ENCODE measurements around the gene ZRSR2. TPM values are rescaled to one million over a fixed set of nuclear protein-coding genes. Genes with fewer than 3 reads are reported as not detected.
"Not testable (repeated sequence)": the region's sequence is repeated elsewhere in the genome, so short reads cannot be mapped to it uniquely, and the experiment has no call there.

ZRSR2 gene
- total and polyA plus RNA-seq, 4 donors: 13.4 to 98.8 (median 28.8) TPM

DNA sequence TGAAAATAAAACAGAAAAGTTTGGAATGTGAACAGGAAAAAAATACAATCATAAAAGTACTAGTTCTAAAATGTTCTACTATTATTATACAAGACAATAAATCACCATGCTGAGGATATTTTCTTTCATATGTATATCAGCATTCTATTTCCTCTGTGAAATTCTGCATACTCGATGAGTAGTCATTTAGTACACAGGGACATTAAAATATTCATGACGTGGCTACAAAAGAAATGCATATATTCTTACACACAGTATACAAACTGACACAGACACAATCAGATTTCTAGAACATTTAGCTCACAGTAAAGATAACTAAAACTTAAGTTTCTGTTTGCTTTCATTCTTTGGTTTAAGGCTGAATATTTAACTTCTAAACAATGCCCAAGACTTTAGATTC lies 41.1 kb downstream of the ZRSR2 start:
- H3K4me3 ChIP-seq (ENCODE audit: low read length in 2 of 2); intact Hi-C loops (cut with DNase I); H3K27me3 ChIP-seq (ENCODE audit: control insufficient read depth in 1 of 2, insufficient read depth in 2 of 2, low read length in 1 of 2); ATAC-seq (ENCODE audit: low FRiP score); H3K36me3 ChIP-seq (ENCODE audit: control insufficient read depth in 1 of 2, insufficient read depth in 2 of 2, low read length in 1 of 2); H3K9me3 ChIP-seq (ENCODE audit: control insufficient read depth, low read length); DNase-seq; H3K27ac ChIP-seq (ENCODE audit: low read depth in 1 of 2, low read length in 2 of 2); H3K4me1 ChIP-seq (ENCODE audit: control insufficient read depth in 1 of 2, insufficient read depth in 2 of 2, low read length in 2 of 2): not testable (repeated sequence)
- no CpG with 5 or more reads among the region's 2 CpGs for WGBS, 2 donors

DNA sequence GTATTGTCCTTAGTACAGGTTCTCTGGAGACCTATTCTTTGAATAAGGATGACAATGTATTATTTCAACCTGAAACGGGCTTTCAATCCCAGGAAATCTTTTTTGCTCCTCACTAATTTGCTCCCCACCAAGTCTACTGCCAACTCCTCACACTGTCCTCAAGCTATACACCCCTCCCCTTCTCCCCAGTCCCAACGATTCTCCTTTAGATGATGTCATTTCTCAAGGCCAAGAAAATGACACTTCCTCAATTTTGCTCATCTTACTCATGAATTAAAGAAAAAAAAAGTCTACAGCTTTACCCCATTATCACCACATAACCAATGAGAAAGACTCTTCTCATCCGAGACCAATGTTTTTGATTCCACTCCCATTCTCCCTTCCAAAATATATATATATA lies 43.8 kb downstream of the ZRSR2 start:
- WGBS, 2 donors: 76 to 78% methylated on average over 3 of the region's 3 CpGs
- DNase-seq (no peak), ATAC-seq (ENCODE audit: low FRiP score) (no peak)
- Histone ChIP-seq H3K27me3 (ENCODE audit: control insufficient read depth in 1 of 2, insufficient read depth in 2 of 2, low read length in 1 of 2) (no peaks in the 10 kb centered on the region), H3K36me3 (ENCODE audit: control insufficient read depth in 1 of 2, insufficient read depth in 2 of 2, low read length in 1 of 2) (no peaks in the 10 kb centered on the region), H3K4me3 (ENCODE audit: low read length in 2 of 2) (no peak overlapping the region), H3K4me1 (ENCODE audit: control insufficient read depth in 1 of 2, insufficient read depth in 2 of 2, low read length in 2 of 2) (no peaks in the 10 kb centered on the region), H3K9me3 (ENCODE audit: control insufficient read depth, low read length) (no peaks in the 10 kb centered on the region), H3K27ac (ENCODE audit: low read depth in 1 of 2, low read length in 2 of 2) (no peak overlapping the region)
- intact Hi-C loops (cut with DNase I): no loop called here

DNA sequence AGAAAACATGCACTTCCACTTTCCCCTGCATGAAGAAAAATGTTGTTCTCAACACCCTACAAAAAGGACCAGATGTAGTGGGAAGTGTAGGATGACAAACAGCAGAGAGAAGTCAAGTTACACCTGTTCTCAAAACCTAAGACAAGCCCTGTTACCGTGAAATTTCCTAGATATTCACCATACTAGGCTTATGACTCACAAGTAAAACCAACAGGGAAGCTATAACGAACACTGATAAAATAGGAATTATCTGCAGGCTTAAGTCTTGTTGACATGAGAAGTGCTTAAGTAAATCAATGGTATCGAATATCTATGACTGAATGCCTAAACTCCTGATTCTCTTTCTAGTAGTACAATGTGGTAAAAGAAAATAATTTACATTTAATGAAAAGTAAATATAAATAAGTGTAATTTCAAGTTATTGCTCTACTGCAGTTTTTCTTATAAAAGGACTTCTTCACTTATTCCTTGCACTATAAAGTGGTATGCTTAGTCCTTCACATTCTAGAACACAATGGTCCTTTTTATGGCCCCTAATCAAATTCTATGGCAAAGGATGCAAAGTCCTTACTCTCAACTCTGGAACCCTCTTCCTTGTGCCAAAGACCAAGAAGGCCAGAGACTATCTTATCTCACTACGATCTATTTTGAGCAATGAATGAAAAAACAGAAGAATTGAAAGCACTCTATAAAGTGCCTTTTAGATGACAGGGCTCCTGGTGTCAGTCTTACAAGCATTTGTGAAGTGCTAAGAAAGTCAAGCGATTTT lies 44.7 kb downstream of the ZRSR2 start:
- Histone ChIP-seq H3K27me3 (ENCODE audit: control insufficient read depth in 1 of 2, insufficient read depth in 2 of 2, low read length in 1 of 2) (no peaks in the 10 kb centered on the region), H3K36me3 (ENCODE audit: control insufficient read depth in 1 of 2, insufficient read depth in 2 of 2, low read length in 1 of 2) (no peaks in the 10 kb centered on the region), H3K9me3 (ENCODE audit: control insufficient read depth, low read length) (no peaks in the 10 kb centered on the region), H3K27ac (ENCODE audit: low read depth in 1 of 2, low read length in 2 of 2) (no peak overlapping the region), H3K4me3 (ENCODE audit: low read length in 2 of 2) (no peak overlapping the region), H3K4me1 (ENCODE audit: control insufficient read depth in 1 of 2, insufficient read depth in 2 of 2, low read length in 2 of 2) (no peaks in the 10 kb centered on the region)
- WGBS, 2 donors: 35 to 64% methylated on average over 5 of the region's 5 CpGs
- DNase-seq (no peak), ATAC-seq (ENCODE audit: low FRiP score) (no peak)
- intact Hi-C loops (cut with DNase I): no loop called here

DNA sequence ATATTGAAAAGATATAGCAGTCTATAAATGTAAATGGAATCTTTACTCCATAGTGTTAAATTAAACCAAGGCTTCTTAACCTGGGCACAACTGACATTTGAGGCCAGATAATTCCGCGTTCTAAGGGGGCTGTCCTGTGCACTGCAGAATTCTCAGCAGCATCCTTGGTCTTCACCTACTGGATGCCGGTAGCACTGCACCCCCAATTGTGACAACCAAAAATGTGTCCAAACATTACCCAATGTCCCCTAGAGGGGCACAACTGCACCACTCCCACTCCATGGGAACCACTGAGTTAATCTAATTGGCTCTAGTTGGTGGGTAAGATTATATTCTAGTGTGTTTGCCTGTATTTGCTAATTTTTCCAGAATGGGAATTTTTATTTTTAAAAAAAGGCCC lies 47.7 kb downstream of the ZRSR2 start:
- intact Hi-C loops (cut with DNase I): no loop called here
- 93 to 95% methylated on average over 3 of the region's 3 CpGs for WGBS, 2 donors
- H3K4me3 ChIP-seq (ENCODE audit: low read length in 2 of 2): no peak overlapping the region
- no peaks in the 10 kb centered on the region for H3K27me3 ChIP-seq (ENCODE audit: control insufficient read depth in 1 of 2, insufficient read depth in 2 of 2, low read length in 1 of 2)
- H3K27ac ChIP-seq (ENCODE audit: low read depth in 1 of 2, low read length in 2 of 2): no peak overlapping the region
- ATAC-seq (ENCODE audit: low FRiP score): no peak
- H3K9me3 ChIP-seq (ENCODE audit: control insufficient read depth, low read length): no peaks in the 10 kb centered on the region
- DNase-seq: no peak
- H3K4me1 ChIP-seq (ENCODE audit: control insufficient read depth in 1 of 2, insufficient read depth in 2 of 2, low read length in 2 of 2): no peaks in the 10 kb centered on the region
- no peaks in the 10 kb centered on the region for H3K36me3 ChIP-seq (ENCODE audit: control insufficient read depth in 1 of 2, insufficient read depth in 2 of 2, low read length in 1 of 2)

DNA sequence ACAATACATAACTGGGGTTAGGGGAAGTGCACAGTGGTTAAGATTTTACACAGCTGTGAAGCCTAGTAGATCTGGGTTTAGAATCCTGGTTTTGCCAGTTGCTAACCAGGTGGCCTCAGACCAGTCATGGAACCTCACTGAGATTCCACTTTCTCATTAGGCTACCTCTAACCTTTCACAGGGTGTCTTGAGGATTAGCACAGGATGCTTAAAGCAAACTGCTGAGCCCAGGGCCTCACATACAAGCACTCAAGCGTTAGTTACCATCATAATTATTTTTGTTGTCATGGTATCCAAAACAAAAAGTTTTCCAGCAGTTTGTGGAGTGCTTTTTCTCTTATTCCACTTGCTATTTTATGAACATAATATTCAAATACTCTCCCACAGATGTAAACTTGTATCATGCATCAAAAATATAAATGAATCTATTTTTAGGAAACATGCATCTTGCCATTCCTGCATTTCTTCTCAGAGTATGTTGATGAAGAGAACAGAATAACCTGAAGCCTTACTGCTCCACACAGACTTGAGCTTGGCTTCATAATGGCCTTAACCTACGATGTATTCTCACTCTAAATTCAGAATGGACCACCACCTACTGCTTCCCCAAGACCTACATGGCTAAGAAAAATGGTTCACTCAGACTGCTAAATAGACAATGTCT lies 51.7 kb downstream of the ZRSR2 start:
- WGBS, 2 donors: 72 to 78% methylated on average over 2 of the region's 2 CpGs
- no peak for DNase-seq
- intact Hi-C loops (cut with DNase I): no loop called here

DNA sequence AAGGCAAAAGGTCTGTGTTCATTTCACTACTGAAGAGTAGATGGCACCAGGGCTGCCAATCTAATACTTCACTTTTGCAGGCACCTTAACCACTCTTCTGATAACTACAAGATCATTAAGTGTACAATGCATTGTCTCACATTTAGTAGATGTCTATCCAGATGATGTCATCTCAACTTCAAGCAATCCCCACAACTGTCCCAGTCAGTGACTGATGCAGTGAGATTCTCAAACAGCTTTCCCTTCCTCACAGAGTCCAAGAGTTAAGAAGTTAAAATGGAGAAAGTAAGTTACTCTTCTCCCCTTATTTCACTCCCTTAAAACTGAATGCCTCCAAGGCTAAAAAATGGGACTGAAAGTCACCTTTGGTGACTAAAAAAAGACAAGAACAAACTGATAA lies 53.7 kb downstream of the ZRSR2 start:
- Histone ChIP-seq H3K4me3 (ENCODE audit: low read length in 2 of 2) (no peak overlapping the region), H3K36me3 (ENCODE audit: control insufficient read depth in 1 of 2, insufficient read depth in 2 of 2, low read length in 1 of 2) (peaks cover 0 to 2% of the 10 kb centered on the region in 2 donors), H3K27ac (ENCODE audit: low read depth in 1 of 2, low read length in 2 of 2) (no peak overlapping the region), H3K4me1 (ENCODE audit: control insufficient read depth in 1 of 2, insufficient read depth in 2 of 2, low read length in 2 of 2) (no peaks in the 10 kb centered on the region), H3K27me3 (ENCODE audit: control insufficient read depth in 1 of 2, insufficient read depth in 2 of 2, low read length in 1 of 2) (no peaks in the 10 kb centered on the region), H3K9me3 (ENCODE audit: control insufficient read depth, low read length) (no peaks in the 10 kb centered on the region)
- ATAC-seq (ENCODE audit: low FRiP score) (no peak), DNase-seq (no peak)
- intact Hi-C loops (cut with DNase I): no loop called here

More for the DNA sequence above, 51.7 kb downstream of the ZRSR2 start:
- H3K9me3 ChIP-seq (ENCODE audit: control insufficient read depth, low read length): no peaks in the 10 kb centered on the region
- H3K27ac ChIP-seq (ENCODE audit: low read depth in 1 of 2, low read length in 2 of 2): no peak overlapping the region
- ATAC-seq (ENCODE audit: low FRiP score): no peak
- H3K36me3 ChIP-seq (ENCODE audit: control insufficient read depth in 1 of 2, insufficient read depth in 2 of 2, low read length in 1 of 2): peaks cover 0 to 2% of the 10 kb centered on the region in 2 donors
- no peaks in the 10 kb centered on the region for H3K27me3 ChIP-seq (ENCODE audit: control insufficient read depth in 1 of 2, insufficient read depth in 2 of 2, low read length in 1 of 2)
- no peaks in the 10 kb centered on the region for H3K4me1 ChIP-seq (ENCODE audit: control insufficient read depth in 1 of 2, insufficient read depth in 2 of 2, low read length in 2 of 2)
- H3K4me3 ChIP-seq (ENCODE audit: low read length in 2 of 2): no peak overlapping the region

DNA sequence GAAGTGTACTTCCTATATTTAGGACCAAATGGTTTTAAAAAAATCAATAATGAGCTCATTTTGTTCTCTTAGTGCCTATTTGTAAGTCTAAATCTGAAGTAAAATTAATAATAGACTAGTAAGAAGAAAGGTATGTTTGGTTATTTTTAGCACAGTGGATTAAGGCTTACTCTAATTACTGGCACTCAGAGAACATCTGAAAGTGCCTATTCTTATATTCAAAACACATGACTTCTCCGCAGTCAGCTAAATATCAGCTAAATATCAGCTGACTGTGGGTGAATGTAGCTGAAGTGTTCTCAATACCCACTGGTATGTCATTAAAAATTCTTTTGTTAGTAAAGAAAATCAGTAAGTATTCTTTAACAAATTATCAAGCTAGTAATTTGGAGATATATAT lies 58.3 kb downstream of the ZRSR2 start:
- H3K9me3 ChIP-seq (ENCODE audit: control insufficient read depth, low read length): no peaks in the 10 kb centered on the region
- ATAC-seq (ENCODE audit: low FRiP score): no peak
- H3K36me3 ChIP-seq (ENCODE audit: control insufficient read depth in 1 of 2, insufficient read depth in 2 of 2, low read length in 1 of 2): peaks cover 0 to 2% of the 10 kb centered on the region in 2 donors
- H3K27me3 ChIP-seq (ENCODE audit: control insufficient read depth in 1 of 2, insufficient read depth in 2 of 2, low read length in 1 of 2): no peaks in the 10 kb centered on the region
- H3K27ac ChIP-seq (ENCODE audit: low read depth in 1 of 2, low read length in 2 of 2): peak overlapping the region in 1 of 2 donors; percentile 14
- no peak overlapping the region for H3K4me3 ChIP-seq (ENCODE audit: low read length in 2 of 2)
- no peaks in the 10 kb centered on the region for H3K4me1 ChIP-seq (ENCODE audit: control insufficient read depth in 1 of 2, insufficient read depth in 2 of 2, low read length in 2 of 2)
- intact Hi-C loops (cut with DNase I): no loop called here
- DNase-seq: no peak
- 10 to 50% methylated on average over 1 of the region's 1 CpG for WGBS, 2 donors

DNA sequence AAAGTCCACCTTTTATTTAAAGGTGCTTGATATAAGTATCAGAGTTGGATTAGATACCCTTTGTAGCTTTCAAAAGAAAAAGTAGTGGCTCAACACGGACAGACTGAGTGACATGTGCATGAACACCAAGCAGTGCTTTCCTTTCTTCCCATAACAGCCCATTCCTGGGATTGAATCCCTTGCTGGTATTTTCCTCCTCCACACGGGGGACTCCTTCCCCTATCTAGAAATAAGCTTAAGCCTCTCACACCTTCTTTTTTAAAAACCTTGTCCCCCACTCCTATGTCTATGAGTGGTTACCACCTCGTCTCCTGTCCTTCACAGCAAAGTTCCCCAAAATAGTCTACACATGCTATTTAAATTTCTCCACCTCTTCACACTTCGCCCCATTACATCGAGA lies 59.3 kb downstream of the ZRSR2 start:
- H3K4me1 ChIP-seq (ENCODE audit: control insufficient read depth in 1 of 2, insufficient read depth in 2 of 2, low read length in 2 of 2): no peaks in the 10 kb centered on the region
- no peaks in the 10 kb centered on the region for H3K9me3 ChIP-seq (ENCODE audit: control insufficient read depth, low read length)
- no peak overlapping the region for H3K27ac ChIP-seq (ENCODE audit: low read depth in 1 of 2, low read length in 2 of 2)
- peaks cover 0 to 2% of the 10 kb centered on the region in 2 donors for H3K36me3 ChIP-seq (ENCODE audit: control insufficient read depth in 1 of 2, insufficient read depth in 2 of 2, low read length in 1 of 2)
- intact Hi-C loops (cut with DNase I): no loop called here
- no peak overlapping the region for H3K4me3 ChIP-seq (ENCODE audit: low read length in 2 of 2)
- ATAC-seq (ENCODE audit: low FRiP score) (no peak), DNase-seq (no peak)
- WGBS, 2 donors: 25 to 45% methylated on average over 5 of the region's 5 CpGs
- no peaks in the 10 kb centered on the region for H3K27me3 ChIP-seq (ENCODE audit: control insufficient read depth in 1 of 2, insufficient read depth in 2 of 2, low read length in 1 of 2)

DNA sequence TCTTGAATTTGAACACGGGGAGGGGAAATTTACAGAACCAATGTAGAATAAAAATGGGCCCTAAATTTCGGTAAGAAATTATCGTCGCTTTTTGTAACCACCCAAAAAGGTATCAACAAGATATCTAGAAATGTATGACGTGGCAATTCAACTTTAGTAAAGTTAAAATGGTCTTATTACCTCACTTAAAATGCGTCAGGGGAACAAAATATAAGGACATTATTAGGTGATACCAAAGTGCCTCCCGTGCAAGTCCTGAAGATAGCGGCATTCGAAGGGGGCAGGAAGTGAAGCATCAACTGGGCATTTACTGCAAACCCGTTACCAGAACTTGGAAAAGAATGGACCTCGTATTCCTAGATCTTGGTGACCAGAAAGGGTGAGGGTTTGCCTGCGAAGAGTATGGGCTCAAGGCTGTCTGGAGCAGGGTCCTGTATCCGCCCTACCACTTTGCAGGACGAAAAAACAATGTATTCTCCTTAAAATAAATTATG lies 63.3 kb downstream of the ZRSR2 start:
- WGBS, 2 donors: 12 to 13% methylated on average over 14 of the region's 14 CpGs
- DNase-seq (no peak), ATAC-seq (ENCODE audit: low FRiP score) (no peak)
- H3K27ac ChIP-seq (ENCODE audit: low read depth in 1 of 2, low read length in 2 of 2): peak overlapping the region in 1 of 2 donors; percentile 85
- no peaks in the 10 kb centered on the region for H3K4me1 ChIP-seq (ENCODE audit: control insufficient read depth in 1 of 2, insufficient read depth in 2 of 2, low read length in 2 of 2)
- H3K36me3 ChIP-seq (ENCODE audit: control insufficient read depth in 1 of 2, insufficient read depth in 2 of 2, low read length in 1 of 2): no peaks in the 10 kb centered on the region
- no peaks in the 10 kb centered on the region for H3K9me3 ChIP-seq (ENCODE audit: control insufficient read depth, low read length)
- H3K27me3 ChIP-seq (ENCODE audit: control insufficient read depth in 1 of 2, insufficient read depth in 2 of 2, low read length in 1 of 2): no peaks in the 10 kb centered on the region
- intact Hi-C loops (cut with DNase I): loop anchor here (2.0 to 10.0 kb wide), 3 partner anchors 61 to 179 kb away; partner anchors contain the start of gene ZRSR2 (in 1 of the 2)
- peak overlapping the region; percentile 62 to 98 for H3K4me3 ChIP-seq (ENCODE audit: low read length in 2 of 2)

Measured in aorta (tissue), 5 donors.